Measurements from ENCODE around the gene ATF7.
A peak's percentile ranks its signal among the peaks of the same experiment; 100 is the strongest.

Gene ATF7

GRCh38 chr12:53523131-53523530 is 103.1 kb downstream of the ATF7 start:
- no peak for DNase-seq (ENCODE audit: low spot score)

- no peak for DNase-seq (ENCODE audit: low spot score)
These were observed 107.8 kb downstream of the ATF7 start for GRCh38 chr12:53518381-53518780.

- no peak for DNase-seq (ENCODE audit: low spot score)
These were observed 109.3 kb downstream of the ATF7 start for GRCh38 chr12:53516758-53517455.

- DNase-seq (ENCODE audit: low spot score) = no peak
These were observed 110.9 kb downstream of the ATF7 start for GRCh38 chr12:53515291-53515680.

GRCh38 chr12:53514628-53515290 is 111.4 kb downstream of the ATF7 start:
- DNase-seq (ENCODE audit: low spot score) = no peak

GRCh38 chr12:53513712-53514410 is 112.3 kb downstream of the ATF7 start:
- no peak for DNase-seq (ENCODE audit: low spot score)

GRCh38 chr12:53510181-53510812 is 115.9 kb downstream of the ATF7 start:
- no peak for DNase-seq (ENCODE audit: low spot score)

- peak; percentile 93 for DNase-seq (ENCODE audit: low spot score)
These were observed 117.5 kb downstream of the ATF7 start for GRCh38 chr12:53508534-53509170.

GRCh38 chr12:53507603-53507885 is 118.6 kb downstream of the ATF7 start:
- no peak for DNase-seq (ENCODE audit: low spot score)

GRCh38 chr12:53506881-53507602 is 119.1 kb downstream of the ATF7 start, which contains the start of gene NPFF:
NPFF (minus strand) TSS chr12:53507484; CDS start chr12:53507474, 10 bp downstream.
- no peak for DNase-seq (ENCODE audit: low spot score)

- DNase-seq (ENCODE audit: low spot score) = no peak
These were observed 119.8 kb downstream of the ATF7 start for GRCh38 chr12:53506450-53506785.

GRCh38 chr12:53505555-53506449 is 120.4 kb downstream of the ATF7 start:
- DNase-seq (ENCODE audit: low spot score) = no peak

- no peak for DNase-seq (ENCODE audit: low spot score)
These were observed 121.1 kb downstream of the ATF7 start for GRCh38 chr12:53505086-53505485.

- DNase-seq (ENCODE audit: low spot score) = no peak
These were observed 121.9 kb downstream of the ATF7 start for GRCh38 chr12:53504004-53504920.

- no peak for DNase-seq (ENCODE audit: low spot score)
These were observed 123.0 kb downstream of the ATF7 start for GRCh38 chr12:53502983-53503728.

GRCh38 chr12:53502331-53502730 is 123.9 kb downstream of the ATF7 start:
- no peak for DNase-seq (ENCODE audit: low spot score)

- DNase-seq (ENCODE audit: low spot score) = no peak
These were observed 124.5 kb downstream of the ATF7 start for GRCh38 chr12:53501615-53502181.

GRCh38 chr12:53500776-53501614 is 125.2 kb downstream of the ATF7 start, which contains the start of gene TARBP2:
TARBP2 (plus strand) TSS chr12:53501283; CDS start chr12:53501409, 126 bp downstream.
- peak; percentile 100 for DNase-seq (ENCODE audit: low spot score)

Measured in Ammon's horn (tissue), 1 donor.